ENCODE data around the gene COL20A1. TPM values are rescaled to one million over a fixed set of nuclear protein-coding genes. Genes with fewer than 3 reads are reported as not detected.

COL20A1 gene
- polyA plus RNA-seq, 2 of the 4 experiments (the other 2 are of a cell fraction), result 0.21 to 0.93 TPM

DNA sequence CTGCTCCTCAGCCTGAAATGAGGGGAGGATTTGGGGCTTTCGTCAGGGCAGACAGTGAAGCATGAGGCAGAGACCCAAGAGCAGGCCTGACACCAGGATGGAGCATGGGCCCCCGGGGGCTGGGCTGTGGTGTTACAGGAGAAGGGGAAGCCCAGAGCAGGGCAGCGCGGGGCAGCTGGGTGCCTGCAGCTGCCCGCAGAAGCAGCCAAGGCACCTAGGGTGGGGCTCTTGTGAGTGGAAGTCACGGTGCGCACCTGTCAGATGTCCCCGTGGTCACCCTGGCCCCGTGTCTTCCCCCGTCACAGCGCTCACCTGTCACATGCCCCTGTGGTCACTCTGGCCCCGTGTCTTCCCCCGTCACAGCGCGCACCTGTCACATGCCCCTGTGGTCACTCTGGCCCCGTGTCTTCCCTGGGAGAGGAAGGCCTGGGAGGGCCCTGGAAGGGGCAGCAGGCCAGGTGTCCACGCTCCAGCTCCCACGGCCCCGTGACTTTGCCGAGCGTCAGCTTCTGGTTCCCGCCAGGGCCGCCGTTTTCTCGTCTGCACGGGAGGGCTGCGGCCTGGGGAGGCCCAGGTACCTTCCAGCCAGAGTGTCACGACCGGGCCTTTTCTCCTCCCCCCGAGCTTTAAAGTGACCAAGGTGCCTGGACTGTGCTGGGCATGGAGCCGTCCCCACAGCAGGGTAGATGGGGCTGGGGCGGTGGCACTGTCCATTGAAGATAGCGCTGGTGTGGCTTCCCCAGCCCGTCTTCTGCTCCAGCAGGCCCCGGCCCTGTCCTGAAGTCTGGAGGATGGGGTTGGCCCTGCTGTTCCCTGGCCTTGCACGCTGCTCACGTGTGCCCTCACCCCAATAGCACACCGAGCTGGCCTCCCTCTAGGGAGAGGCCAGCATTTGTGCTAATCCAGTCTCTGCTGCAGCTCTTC is 11.0 kb upstream of the COL20A1 start:
- TF ChIP-seq HOXB13 (CRISPR knock-in tag; IDR thresholded peaks at IDR 0.05; ENCODE audit: low read depth) (no peak), CHD2 (IDR thresholded peaks at IDR 0.05; ENCODE audit: low read length, partially characterized antibody) (no peak)
- TF ChIP-seq, protein P1, sequence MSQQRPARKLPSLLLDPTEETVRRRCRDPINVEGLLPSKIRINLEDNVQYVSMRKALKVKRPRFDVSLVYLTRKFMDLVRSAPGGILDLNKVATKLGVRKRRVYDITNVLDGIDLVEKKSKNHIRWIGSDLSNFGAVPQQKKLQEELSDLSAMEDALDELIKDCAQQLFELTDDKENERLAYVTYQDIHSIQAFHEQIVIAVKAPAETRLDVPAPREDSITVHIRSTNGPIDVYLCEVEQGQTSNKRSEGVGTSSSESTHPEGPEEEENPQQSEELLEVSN (IDR thresholded peaks at IDR 0.05; ENCODE audit: borderline replicate concordance, low read depth), result no peak
- Histone ChIP-seq H3K9me3 (no peaks in the 10 kb centered on the region), H3K4me1 (no peaks in the 10 kb centered on the region), H3K4me2 (no peak overlapping the region), H3K4me3 (no peak overlapping the region), H3K27ac (no peak overlapping the region)
- no peak for FAIRE-seq
- 97% methylated on average over 26 of the region's 38 CpGs for WGBS (ENCODE audit: missing lambda C conversion rate)
- ChIA-PET POLR2A (no interaction called here), CTCF (interaction anchor here (0.8 to 30.4 kb wide), 18 partner anchors 9 to 185 kb away, joined by 3 to 401 read pairs (median 6); partner anchors contain the start of genes ARFGAP1 and COL20A1)
- DNase-seq (ENCODE audit: low read depth in 1 of 2, low spot score in 1 of 2), result no peak
- no peak for ATAC-seq

DNA sequence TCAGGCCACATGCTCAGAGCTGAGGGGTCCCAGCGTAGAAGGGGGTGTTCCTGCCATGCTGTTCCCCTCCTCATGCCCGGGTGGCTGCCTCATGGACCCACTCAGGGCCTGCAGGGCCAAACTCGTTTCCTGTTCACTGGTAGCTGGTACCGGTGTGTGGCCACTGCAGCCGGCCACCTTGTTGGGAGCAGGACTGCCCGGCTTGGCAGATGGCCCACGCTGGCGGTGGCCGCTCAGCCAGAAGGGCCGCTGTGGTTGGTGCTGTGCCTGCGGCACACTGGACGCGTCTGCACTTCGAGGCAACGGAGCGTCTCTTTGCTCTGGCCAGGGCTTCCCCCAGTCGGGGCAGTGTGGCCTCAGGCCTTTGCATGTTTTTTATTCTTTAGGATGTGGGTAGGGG is 10.0 kb upstream of the COL20A1 start:
- H3K4me3 ChIP-seq, result no peak overlapping the region
- no peaks in the 10 kb centered on the region for H3K4me1 ChIP-seq
- ATAC-seq (no peak), FAIRE-seq (no peak), DNase-seq (ENCODE audit: low read depth in 1 of 2, low spot score in 1 of 2) (no peak)
- ChIA-PET CTCF (interaction anchor here (0.8 to 30.4 kb wide), 6 partner anchors 8 to 57 kb away, joined by 3 to 401 read pairs (median 4); partner anchors contain the start of genes ARFGAP1 and COL20A1), POLR2A (no interaction called here)
- no peaks in the 10 kb centered on the region for H3K9me3 ChIP-seq
- TF ChIP-seq ZC3H11A (IDR thresholded peaks at IDR 0.05) (no peak), ESRRA (IDR thresholded peaks at IDR 0.05; ENCODE audit: borderline replicate concordance, low read length) (no peak), SREBF2 (IDR thresholded peaks at IDR 0.05) (no peak), PHF8 (IDR thresholded peaks at IDR 0.05; ENCODE audit: borderline replicate concordance, low read depth) (no peak), HOXB5 (CRISPR knock-in tag; IDR thresholded peaks at IDR 0.05) (no peak), JUN (IDR thresholded peaks at IDR 0.05) (no peak), FOXS1 (CRISPR knock-in tag; IDR thresholded peaks at IDR 0.05) (no peak), MYC (IDR thresholded peaks at IDR 0.05; ENCODE audit: borderline replicate concordance, low read length) (no peak)
- TF ChIP-seq, protein P2, sequence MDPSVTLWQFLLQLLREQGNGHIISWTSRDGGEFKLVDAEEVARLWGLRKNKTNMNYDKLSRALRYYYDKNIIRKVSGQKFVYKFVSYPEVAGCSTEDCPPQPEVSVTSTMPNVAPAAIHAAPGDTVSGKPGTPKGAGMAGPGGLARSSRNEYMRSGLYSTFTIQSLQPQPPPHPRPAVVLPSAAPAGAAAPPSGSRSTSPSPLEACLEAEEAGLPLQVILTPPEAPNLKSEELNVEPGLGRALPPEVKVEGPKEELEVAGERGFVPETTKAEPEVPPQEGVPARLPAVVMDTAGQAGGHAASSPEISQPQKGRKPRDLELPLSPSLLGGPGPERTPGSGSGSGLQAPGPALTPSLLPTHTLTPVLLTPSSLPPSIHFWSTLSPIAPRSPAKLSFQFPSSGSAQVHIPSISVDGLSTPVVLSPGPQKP (IDR thresholded peaks at IDR 0.05; ENCODE audit: low read depth, low read length), result no peak
- WGBS (ENCODE audit: missing lambda C conversion rate), result 97% methylated on average over 12 of the region's 17 CpGs
- no peak overlapping the region for H3K27ac ChIP-seq
- H3K4me2 ChIP-seq, result no peak overlapping the region

DNA sequence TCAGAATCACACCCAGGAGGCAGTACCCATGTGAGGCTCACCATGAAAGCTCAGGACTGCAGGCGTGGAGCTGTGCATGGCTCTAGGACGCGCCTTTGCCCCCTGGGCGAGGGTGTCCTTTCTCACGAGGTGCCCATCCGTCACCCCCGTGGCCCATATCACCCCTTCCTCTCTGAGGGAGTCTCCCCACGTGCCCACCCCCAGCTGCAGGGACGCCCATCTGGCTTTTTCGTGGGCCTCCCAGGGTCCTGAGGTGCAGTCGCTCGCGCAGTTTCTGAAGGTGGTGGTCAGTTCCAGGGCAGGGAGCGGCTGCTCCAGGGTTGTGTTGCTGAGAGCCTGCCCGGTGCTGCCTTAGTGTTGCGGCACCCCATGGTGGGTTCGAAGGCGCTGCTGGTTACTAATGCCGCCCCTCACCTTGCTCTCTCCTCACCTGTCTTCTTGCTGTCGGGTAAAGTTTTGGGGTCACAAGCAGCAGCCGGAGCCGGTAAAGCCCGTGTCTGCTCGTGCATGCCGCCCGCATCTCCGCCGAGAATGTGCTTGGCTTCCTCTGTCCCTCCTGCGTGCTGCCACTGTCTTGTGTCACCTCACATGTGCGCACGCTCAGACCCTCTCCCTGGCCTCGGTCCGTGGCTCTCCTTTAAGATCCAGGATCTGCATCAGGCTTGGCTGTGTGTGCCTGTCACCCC is 9.4 kb upstream of the COL20A1 start:
- Histone ChIP-seq H3K27ac (no peak overlapping the region), H3K4me1 (no peaks in the 10 kb centered on the region), H3K4me2 (no peak overlapping the region), H3K4me3 (no peak overlapping the region), H3K9me3 (no peaks in the 10 kb centered on the region)
- no peak for ATAC-seq
- POLR2A ChIA-PET, result interaction anchor here (0.6 to 1.7 kb wide), 2 partner anchors 10 to 314 kb away, joined by 3 to 6 read pairs; partner anchors contain the start of gene ARFGAP1
- no peak for DNase-seq (ENCODE audit: low read depth in 1 of 2, low spot score in 1 of 2)
- WGBS (ENCODE audit: missing lambda C conversion rate), result 91% methylated on average over 31 of the region's 33 CpGs
- no peak for TF ChIP-seq HOXB13 (CRISPR knock-in tag; IDR thresholded peaks at IDR 0.05; ENCODE audit: low read depth)
- TF ChIP-seq, protein P3, sequence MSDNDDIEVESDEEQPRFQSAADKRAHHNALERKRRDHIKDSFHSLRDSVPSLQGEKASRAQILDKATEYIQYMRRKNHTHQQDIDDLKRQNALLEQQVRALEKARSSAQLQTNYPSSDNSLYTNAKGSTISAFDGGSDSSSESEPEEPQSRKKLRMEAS (IDR thresholded peaks at IDR 0.05), result no peak
- no peak for TF ChIP-seq MYC (IDR thresholded peaks at IDR 0.05; ENCODE audit: borderline replicate concordance, low read length)
- TF ChIP-seq ZNF302 (CRISPR knock-in tag; IDR thresholded peaks at IDR 0.05), result no peak
- TF ChIP-seq HDAC2 (IDR thresholded peaks at IDR 0.05), result no peak
- TF ChIP-seq POLR2A (IDR thresholded peaks at IDR 0.05; ENCODE audit: low read length), result no peak
- TF ChIP-seq KDM1A (IDR thresholded peaks at IDR 0.05; ENCODE audit: low read depth), result no peak
- TF ChIP-seq FOXS1 (CRISPR knock-in tag; IDR thresholded peaks at IDR 0.05), result no peak
- CTCF ChIA-PET, result interaction anchor here (0.9 to 30.4 kb wide), 5 partner anchors 8 to 58 kb away, joined by 3 to 401 read pairs (median 4); partner anchors contain the start of genes ARFGAP1 and COL20A1
- FAIRE-seq, result no peak

Measured in A549 (cell line).